Hippocampal formation (tissue), 2 donors: ENCODE measurements around the gene HDAC1.
"Not testable (repeated sequence)": the region's sequence is repeated elsewhere in the genome, so short reads cannot be mapped to it uniquely, and the experiment has no call there.

ENCODE experiments used
- DNase-seq, 2 donors: peaks; one replicate each; lab custom pipeline; 2025; lab: John Stamatoyannopoulos, UW

HDAC1 gene

DNA sequence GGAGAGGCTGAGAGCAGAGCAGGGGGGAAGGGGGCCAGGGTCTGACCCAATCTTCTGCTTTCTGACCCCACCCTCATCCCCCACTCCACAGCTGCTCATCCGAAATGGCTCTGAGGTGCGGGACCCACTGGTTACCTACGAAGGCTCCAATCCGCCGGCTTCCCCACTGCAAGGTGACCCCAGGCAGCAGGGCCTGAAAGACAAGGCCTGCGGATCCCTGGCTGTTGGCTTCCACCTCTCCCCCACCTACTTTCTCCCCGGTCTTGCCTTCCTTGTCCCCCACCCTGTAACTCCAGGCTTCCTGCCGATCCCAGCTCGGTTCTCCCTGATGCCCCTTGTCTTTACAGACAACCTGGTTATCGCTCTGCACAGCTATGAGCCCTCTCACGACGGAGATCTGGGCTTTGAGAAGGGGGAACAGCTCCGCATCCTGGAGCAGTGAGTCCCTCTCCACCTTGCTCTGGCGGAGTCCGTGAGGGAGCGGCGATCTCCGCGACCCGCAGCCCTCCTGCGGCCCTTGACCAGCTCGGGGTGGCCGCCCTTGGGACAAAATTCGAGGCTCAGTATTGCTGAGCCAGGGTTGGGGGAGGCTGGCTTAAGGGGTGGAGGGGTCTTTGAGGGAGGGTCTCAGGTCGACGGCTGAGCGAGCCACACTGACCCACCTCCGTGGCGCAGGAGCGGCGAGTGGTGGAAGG is 17.1 kb upstream of the HDAC1 start:
- DNase-seq = no peak

- no peak for DNase-seq
These were observed 16.5 kb upstream of the HDAC1 start for GRCh38 chr1:32275424-32275823.

- no peak for DNase-seq
These were observed 15.7 kb upstream of the HDAC1 start for GRCh38 chr1:32276032-32276782.

- not testable (repeated sequence) for DNase-seq
These were observed 7.1 kb upstream of the HDAC1 start for GRCh38 chr1:32284777-32285176.

DNA sequence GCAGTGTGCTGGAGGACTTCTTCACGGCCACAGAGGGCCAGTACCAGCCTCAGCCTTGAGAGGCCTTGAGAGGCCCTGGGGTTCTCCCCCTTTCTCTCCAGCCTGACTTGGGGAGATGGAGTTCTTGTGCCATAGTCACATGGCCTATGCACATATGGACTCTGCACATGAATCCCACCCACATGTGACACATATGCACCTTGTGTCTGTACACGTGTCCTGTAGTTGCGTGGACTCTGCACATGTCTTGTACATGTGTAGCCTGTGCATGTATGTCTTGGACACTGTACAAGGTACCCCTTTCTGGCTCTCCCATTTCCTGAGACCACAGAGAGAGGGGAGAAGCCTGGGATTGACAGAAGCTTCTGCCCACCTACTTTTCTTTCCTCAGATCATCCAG is 6.2 kb upstream of the HDAC1 start:
- no peak for DNase-seq

- DNase-seq = no peak
These were observed 5.1 kb upstream of the HDAC1 start for GRCh38 chr1:32286763-32287162.

DNA sequence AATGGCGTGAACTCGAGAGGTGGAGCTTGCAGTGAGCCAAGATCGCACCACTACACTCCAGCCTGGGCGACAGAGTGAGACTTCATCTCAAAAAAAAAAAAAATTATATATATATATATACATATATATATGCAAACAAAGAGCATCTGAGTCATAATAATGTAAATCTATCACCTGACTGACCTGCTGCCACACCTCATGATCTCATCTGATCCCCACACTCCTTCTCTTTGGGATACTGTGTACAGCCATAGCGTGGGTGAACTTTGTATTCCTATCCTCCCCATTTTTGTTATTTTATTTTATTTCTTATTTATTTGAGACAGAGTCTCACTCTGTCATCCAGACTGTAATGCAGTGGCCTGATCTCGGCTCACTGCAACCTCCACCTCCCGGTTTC is 2.6 kb upstream of the HDAC1 start:
- DNase-seq = no peak

DNA sequence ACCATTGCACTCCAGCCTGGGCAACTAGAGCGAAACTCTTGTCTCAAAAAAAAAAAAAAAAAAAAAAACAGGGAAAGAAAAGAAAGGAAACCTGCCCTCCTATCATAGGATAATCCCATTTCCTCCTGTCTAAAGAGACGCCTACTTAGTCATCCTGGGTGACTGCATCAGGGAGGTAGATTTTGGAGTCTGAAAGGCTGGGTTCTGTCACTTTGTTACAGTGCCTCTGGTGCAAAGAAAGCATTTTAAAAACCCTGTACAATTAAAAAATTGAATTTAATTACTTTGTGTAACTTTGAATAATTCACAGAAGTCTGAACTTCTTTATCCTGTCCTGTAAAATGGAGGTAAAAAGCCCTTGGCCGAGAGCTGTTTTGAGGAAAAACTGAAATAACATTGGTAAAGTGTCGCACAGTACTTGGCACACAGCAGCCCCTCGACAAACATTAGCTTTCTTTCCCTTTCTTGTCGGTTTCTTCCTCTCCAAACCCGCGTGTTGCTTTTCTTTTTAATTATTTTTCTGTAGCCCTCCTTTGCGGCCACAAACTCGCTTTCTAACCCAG is 657 bp upstream of the HDAC1 start:
- no peak for DNase-seq

- DNase-seq = not testable (repeated sequence)
These were observed 6.3 kb downstream of the HDAC1 start for GRCh38 chr1:32298211-32298610.

- DNase-seq = no peak
These were observed 7.4 kb downstream of the HDAC1 start for GRCh38 chr1:32299327-32299726.

DNA sequence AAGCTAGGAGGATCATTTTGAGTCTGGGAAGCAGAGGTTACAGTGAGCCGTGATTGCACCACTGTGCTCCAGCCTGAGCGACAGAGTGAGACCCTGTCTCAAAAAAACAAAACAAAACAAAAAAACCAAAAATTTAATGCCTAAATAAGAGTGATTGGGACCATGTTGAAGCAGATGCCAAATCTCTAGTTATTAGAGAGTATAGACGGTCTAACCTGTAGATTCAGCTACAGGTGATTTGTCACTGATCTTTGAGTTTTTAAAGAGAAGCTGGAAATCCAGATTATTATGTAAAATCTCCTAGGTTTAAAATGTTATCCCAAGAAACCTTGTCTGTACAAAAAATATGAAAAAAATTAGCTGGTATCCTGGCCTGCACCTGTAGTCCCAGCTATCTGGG is 11.5 kb downstream of the HDAC1 start:
- no peak for DNase-seq

- no peak for DNase-seq
These were observed 12.2 kb downstream of the HDAC1 start for GRCh38 chr1:32303997-32304622.

DNA sequence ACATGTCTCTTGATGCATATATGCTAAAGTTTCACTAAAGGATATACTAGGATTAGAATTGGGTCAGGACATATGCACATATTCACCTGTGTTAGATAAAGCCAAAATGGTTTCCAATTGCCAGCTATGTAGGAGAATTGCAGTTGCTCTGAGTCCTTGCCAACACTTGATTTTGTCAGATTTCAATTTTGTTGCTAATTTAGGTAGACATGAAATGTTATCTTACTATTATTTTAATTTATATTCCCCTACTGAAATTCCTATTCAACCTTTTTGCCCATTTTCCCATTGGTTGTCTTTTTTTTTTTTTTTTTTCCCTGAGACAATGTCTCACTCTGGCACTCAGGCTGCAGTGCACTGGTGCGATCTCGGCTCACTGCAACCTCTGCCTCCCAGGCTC is 13.4 kb downstream of the HDAC1 start:
- no peak for DNase-seq

GRCh38 chr1:32307324-32307723 is 15.4 kb downstream of the HDAC1 start:
- no peak for DNase-seq

DNA sequence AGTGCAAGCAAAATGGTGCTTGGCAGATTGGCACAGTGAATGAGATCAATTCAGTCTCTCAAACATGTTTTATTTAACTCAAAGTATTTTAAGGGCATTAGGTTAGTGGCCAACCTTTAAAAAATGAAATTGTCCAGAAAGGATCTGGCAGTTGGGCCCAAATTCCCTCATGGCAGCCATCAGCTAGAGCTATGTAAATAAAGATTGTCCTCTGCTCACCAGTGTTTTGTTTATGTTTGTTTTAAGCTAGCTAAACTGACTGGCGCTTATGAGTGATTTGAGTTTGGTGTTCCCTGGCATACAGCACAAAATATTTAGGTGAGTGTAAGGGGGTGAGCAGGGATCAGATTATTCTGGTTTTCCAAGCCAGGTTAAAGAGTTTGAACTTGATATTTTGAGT is 18.1 kb downstream of the HDAC1 start:
- DNase-seq = no peak

DNA sequence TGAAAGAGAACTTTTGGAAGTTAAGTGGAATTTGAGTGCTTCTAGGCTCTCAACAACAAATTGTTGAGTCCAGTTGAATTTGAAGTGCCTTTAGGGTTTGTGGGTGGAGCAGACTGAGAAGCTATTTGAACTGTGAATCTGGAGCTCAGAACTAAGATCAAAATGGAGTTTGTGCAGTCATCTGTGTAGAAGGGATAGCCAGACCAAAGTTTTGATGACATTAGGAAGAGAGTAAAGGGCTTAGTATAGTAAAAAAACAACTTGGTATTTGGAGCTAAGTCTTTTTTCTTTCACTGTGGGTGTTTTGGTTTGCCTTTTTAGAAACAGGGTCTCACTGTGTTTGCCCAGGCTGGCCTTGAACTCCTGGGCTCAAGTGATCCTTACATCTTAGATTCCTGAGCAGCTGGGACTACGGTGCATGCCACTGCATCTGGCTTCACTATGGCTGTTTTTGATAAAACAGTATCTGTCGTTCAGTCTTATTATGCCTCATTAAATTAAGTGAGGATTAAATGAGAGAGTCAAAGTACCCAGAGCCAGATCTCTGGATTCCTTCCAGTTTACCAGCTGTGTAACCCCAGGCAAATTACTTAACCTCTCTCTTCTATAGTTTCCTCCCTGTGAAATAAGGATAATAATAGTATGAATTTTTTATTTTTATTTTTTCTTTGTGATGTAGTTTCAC is 20.0 kb downstream of the HDAC1 start:
- no peak for DNase-seq

- DNase-seq = no peak
These were observed 25.0 kb downstream of the HDAC1 start for GRCh38 chr1:32316903-32317277.

DNA sequence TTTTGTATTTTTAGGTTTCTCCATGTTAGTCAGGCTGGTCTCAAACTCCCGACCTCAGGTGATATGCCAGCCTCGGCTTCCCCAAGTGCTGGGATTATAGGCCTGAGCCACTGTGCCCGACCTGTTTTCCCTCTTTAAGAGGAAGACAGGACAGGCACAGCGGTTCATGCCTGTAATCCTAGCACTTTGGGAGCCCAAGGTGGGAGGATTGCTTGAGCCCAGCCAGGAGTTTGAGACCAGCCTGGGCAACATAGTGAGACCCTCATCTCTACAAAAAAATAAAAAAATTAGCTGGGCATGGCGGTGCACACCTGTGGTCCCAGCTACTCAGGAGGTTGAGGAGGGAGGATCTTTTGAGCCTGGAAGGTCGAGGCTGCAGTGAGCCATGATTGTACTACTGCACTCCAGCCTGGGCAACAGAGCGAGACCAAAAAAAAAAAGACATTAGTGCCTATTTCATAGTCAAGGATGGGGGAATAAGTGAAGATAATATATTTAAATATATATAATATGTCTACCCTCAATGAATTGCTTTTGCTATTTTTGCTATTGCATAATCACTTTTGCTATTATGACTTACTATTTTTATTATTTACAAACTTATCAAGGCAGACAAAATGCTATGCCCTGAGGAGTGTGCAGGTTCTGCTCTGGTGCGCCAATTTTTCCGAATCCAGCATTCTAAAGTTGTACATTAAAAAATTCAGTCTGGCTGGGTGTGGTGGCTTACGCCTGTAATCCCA is 26.4 kb downstream of the HDAC1 start:
- DNase-seq = no peak

DNA sequence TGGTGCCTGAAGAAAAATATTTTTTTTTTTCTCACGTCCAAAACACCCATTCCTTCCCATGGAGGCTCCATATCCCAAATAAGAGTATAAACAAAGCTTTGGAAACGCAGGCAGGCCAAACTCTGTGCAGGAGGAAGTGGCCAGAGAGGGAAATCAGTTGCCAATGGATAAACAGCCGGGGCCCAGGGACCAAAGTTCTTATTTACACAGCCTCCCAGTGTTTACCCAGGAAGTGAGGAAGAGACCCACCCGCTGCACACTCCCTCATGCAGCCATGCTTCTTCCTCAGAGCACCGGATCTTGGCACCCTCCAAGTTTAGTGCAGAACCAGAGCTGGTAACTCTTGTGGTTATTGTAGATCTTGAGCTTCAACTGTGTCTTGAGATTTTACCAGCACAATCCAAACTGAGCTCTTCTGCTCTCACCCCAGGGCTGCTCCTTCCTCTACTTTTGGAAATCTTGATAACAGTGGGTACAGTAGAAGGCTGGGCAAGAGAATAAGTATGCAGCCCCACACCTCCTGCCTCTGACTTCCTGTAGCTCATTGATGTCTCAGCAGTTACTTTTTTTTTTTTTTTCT is 29.9 kb downstream of the HDAC1 start:
- no peak for DNase-seq

GRCh38 chr1:32327204-32327603 is 35.3 kb downstream of the HDAC1 start:
- no peak for DNase-seq

DNA sequence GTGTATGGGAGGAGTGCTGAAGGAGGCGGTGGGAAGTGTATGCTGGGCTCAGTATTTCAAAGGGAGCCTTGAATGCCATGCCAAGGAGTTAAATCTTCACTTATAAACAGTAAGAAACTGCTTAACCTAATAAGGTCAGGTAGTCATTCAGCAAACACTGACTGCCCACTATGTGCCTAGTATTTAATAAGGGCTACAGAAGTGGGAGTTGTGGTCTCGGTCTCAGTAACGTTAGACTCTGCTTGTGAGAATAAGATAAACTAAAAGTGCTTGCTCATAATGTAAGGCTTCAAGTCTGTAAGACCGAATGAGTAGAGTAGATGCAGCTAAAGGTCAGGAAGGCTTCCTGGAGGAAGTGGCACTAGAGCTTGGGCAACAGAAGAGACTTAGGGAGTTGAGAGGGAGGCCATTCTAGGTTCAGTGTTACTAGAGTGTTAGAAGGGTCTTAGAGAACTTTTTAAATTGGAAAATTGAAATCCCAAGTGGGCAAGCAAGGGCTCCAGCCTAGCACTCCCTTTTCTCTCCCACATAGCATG is 38.1 kb downstream of the HDAC1 start:
- DNase-seq = no peak
